ENCODE measurements around the gene CCDC47.

DNA sequence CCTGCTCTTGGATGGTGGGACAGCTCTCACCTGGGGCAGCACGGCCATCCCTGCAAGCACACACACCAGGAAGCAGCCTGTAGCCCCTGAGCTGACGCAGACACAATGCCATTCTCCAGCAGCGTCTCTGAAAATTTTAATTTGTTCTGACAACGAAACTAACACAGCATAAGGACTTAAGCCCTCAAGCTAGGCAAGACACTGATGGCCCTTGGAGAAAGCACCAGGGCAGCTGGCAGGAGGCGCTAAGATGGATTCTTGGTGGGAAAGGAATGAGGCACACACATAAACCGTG, 70.7 kb downstream of the CCDC47 start:
- no peak for TF ChIP-seq POLR2AphosphoS5 (IDR thresholded peaks at IDR 0.05)
- TF ChIP-seq, protein P1, sequence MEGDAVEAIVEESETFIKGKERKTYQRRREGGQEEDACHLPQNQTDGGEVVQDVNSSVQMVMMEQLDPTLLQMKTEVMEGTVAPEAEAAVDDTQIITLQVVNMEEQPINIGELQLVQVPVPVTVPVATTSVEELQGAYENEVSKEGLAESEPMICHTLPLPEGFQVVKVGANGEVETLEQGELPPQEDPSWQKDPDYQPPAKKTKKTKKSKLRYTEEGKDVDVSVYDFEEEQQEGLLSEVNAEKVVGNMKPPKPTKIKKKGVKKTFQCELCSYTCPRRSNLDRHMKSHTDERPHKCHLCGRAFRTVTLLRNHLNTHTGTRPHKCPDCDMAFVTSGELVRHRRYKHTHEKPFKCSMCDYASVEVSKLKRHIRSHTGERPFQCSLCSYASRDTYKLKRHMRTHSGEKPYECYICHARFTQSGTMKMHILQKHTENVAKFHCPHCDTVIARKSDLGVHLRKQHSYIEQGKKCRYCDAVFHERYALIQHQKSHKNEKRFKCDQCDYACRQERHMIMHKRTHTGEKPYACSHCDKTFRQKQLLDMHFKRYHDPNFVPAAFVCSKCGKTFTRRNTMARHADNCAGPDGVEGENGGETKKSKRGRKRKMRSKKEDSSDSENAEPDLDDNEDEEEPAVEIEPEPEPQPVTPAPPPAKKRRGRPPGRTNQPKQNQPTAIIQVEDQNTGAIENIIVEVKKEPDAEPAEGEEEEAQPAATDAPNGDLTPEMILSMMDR (IDR thresholded peaks at IDR 0.05) = no peak
